Measurements from ENCODE around the gene GABRG3.

The GABRG3 gene

DNA sequence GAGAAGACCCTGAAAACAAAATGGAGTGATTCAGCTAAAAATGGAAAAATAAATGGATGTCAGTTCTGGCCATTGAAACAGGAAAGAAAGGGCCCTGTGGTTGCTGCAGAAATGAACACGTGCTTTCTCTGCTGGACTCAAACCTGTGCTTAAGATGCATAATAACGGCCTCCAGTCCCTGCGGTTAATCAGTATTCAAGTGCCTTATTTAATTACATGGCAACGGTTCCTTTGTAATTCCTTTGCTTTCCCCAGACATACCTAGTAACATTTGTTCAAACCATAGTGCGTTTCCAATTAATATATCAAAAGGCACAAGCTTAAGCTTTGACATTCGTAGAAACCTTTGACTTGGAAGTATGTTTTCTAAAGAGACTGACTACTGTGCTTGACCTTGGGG lies 428.3 kb downstream of the GABRG3 start:
- no peak for DNase-seq

GRCh38 chr15:27401471-27401870 lies 430.5 kb downstream of the GABRG3 start:
- DNase-seq = no peak

DNA sequence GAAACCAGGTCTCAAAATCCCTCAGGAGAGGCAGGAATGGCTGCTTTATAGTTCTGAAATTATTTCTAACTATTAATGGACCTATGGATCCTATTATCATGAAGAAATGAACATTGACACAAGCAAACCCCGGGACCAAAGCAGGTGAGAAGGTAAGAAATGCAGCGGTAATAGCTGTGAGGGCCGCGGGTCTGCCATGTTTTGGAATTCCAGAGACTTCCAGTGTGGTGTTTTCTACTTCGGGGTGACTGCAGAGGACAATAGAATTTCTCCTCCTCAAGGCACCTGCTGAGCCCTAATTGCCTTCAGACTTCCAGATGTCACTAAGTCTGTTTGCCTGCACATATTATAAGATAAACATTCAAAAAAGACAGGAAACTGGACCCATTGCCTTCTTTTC lies 437.4 kb downstream of the GABRG3 start:
- no peak for DNase-seq

DNA sequence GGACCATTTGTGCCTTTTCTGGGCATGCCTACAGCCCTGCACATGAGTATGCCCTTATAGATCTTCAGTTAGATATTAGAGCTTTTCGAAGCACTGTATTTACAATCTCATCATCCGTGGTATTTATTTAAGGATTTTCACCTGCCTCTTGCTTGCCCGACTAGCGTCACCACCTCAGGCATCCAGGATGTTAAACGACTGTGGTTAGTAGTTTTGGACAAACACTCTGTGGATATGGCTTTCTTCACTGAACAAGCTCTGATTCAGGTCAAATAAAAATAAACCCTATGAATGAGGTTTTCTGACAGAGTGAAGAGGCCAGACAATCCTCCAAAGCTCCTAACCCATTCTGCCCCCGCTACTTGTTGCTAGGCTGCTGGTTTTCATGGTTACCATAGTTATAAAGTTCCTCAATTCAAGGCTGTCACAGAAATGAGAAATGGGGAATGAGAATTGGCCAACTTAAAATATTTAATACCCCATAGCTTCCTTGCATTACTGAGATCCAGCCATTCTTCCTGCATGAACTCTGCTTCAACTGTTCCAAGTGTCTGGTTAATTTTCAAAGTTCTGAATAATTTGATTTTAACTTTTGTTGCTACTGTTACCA lies 440.1 kb downstream of the GABRG3 start:
- DNase-seq = no peak

GRCh38 chr15:27412415-27412814 lies 441.4 kb downstream of the GABRG3 start:
- no peak for DNase-seq

DNA sequence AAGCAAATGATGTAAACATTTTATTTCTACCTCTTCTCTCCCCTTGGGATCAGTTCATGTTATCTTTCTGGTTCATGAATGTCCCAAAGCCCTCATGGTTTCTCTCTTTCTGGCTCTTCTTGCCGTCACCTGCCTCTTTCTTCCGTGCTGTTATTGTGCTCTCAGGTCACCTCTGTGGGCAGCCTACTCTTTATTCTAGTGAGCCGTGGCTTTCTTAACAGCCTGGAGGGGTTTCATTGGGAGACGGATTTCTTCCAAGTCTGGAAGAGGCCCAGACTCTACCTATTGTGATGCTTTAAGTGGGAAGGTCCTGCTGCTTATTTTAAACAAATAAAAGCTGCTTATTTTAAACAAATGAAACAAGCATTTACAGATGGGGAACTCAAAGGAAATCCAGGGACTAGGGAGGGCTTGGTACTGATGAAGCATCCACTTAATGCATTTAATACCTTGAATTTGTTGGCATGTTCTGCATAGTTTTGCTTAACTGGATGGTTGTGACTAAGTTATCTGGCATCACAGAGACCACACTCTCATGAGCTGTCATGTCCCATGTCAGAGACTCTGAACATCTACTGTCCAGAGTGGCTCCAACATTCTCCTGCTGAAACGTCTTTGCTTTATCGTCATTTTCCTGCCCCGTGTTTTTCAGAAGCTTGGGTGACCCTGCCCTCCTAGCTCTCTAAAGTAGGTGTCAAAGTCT lies 443.3 kb downstream of the GABRG3 start:
- DNase-seq = no peak

DNA sequence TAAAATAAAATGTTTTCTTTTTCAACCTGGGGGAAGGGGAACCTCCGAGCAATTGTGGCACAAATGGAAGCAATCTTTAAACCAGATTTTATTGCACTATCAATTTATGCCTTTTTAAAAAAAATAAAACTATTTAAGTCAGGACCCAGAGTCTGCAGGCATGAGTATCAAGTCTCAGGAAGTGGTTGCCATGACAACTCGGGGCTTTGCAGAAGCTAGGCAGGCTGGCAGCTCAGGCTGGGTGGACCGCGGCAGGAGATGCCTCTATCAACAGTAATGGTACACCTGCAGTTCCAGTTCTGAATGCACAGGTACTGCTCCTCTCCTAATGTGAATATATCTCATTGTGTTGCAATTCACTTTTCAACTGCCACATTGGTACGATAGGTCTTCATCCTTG lies 447.7 kb downstream of the GABRG3 start:
- DNase-seq = peak in 38 of 58 donors; percentile 2 to 80 (median 26)

DNA sequence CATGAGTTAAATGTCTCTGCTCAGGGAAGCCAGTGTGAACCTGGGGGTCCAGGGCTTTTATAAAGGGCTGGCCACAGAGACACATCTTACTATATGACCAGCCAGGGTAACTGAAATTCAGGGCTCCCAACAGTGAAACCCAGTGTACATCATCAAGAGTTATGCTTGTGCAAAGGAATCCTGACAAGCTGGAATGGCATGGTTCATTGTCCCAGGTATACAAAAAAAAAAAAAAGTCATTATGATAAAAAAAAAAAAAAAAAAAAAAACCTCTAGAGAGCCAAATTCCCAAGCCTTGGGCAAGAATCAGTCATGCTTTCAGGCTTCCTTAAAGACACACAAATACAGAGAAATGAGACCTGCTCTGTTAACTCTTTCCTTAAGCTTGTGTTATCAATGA lies 452.0 kb downstream of the GABRG3 start:
- DNase-seq = no peak

- no peak for DNase-seq
These were observed 455.8 kb downstream of the GABRG3 start for GRCh38 chr15:27426805-27427204.

- no peak for DNase-seq
These were observed 456.3 kb downstream of the GABRG3 start for GRCh38 chr15:27427276-27427675.

- DNase-seq = no peak
These were observed 457.2 kb downstream of the GABRG3 start for GRCh38 chr15:27428151-27428550.

GRCh38 chr15:27429577-27429976 lies 458.6 kb downstream of the GABRG3 start:
- no peak for DNase-seq

DNA sequence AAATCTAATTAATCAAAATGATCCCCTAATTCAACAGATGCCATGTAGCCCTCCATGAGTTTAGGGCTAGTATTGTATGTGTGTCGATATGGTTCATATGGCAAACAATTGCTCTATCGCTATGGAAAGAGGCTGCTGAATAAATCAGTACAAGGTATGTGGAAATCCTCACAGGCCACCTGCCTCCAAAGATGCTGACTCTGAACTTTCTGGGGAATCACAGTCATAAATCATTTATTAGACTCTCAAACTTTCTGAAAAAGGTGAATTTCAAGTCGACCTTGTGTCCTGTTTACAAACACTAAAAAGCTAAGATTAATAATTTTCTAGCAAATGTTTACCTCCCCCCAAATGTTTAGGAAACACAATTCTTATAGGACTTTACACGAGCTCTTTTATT lies 462.6 kb downstream of the GABRG3 start:
- no peak for DNase-seq

DNA sequence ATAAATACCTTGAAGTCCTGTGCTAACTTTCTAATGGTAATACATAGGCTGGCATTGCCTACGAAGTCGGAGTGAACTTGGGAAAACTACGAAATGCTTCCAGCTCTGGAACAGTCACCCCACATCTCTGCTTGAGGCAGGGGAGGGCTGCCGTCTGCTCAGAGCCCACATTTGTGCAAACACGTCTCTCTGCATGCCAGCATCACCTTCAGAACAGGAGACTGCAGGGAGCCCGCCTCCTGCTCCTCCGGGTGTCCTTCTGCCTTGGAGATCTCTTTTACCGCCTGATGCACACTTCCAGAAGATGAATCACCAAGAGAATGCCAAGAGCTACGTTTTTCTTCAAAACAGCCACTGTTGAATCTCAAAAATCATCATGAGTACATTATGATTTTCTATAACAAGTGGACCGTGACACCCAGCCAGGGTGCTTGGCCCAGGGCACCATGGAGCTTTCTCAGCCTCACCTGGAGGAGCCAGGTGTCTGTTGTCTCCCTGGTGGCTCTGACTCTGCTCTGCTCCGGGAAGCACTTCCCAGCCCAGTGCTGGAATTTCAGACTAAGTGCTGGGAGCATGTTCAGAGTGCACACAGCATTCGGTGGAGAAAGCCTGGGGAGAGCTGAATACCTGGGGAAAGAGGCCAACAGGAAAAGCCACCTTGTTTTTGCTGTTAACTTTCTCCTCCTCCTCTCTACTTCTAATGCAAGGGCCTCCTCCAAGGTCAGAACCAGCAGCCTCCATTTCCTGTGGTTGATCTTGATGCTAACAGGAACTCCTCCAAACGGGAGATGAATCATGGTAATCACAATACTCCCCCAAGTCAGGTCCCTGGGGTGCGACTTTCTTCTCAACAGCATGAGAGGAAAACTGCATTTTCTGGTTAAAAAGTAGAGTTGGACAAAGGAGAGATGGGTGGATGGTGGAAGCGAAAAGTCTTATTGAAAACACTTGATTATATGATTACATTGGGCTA lies 467.7 kb downstream of the GABRG3 start:
- peak in 33 of 58 donors; percentile 5 to 79 (median 41) for DNase-seq

DNA sequence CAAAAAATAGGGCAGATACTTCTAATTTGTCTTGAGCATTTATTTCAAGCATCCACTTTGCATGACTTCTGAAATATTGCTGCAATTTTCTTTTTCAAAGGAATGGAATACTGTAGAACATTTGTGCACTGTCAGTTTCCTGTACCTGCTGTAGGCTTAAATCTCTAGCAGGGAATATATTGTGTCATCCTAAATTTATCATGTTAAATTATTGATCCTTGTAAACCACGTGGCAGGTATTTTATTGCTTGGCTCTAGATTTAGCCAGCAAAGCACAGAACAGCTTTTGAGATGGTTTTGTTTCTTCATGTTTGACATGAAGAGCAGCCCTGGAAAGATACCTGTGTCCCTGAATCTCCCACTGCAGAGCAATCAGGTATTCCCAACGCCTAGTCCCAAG lies 470.1 kb downstream of the GABRG3 start:
- no peak for DNase-seq

GRCh38 chr15:27448234-27448633 lies 477.3 kb downstream of the GABRG3 start:
- no peak for DNase-seq

DNA sequence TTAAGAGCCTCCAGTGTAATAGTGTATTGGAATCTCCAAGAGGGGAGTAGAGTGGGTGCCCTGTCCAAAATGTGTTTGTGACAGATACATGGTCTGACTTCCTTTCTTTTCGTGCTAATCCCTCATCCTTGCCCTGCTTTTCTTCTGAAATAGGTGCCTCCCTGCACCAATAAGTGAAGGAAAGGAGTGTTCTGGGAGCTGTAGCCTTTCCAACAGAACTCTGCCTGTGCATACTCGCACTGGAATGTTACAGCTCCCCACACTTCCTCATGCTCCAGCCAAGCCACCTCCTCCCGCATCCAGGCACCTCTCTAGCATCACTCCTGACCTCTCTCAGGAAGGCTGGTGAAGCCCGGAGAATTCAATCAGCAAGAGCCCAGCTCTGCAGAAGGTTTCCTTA lies 478.0 kb downstream of the GABRG3 start:
- no peak for DNase-seq

- peak in 5 of 58 donors; percentile 13 to 55 (median 33) for DNase-seq
These were observed 479.0 kb downstream of the GABRG3 start for GRCh38 chr15:27449941-27450340.

- no peak for DNase-seq
These were observed 483.5 kb downstream of the GABRG3 start for GRCh38 chr15:27454281-27455075.

DNA sequence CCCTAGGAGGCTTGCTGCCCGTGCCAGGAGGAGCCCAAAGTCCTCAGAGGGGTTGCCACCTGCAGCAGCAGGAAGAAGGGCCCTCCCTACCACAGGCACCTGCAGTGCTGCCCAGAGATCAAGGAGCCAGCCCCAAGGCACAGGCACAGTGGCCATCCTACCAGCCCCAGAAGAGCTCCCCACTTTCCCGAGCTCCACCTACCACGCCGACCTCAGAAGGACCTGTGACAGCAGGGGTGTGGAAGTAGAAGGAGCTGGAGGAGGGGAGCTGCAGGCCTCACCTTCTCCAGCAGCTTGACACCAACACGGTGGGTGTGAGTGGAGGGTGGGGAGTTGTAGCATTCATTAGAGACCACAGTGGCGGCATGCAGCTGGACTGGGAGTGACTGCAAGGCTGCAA lies 485.8 kb downstream of the GABRG3 start:
- no peak for DNase-seq

DNA sequence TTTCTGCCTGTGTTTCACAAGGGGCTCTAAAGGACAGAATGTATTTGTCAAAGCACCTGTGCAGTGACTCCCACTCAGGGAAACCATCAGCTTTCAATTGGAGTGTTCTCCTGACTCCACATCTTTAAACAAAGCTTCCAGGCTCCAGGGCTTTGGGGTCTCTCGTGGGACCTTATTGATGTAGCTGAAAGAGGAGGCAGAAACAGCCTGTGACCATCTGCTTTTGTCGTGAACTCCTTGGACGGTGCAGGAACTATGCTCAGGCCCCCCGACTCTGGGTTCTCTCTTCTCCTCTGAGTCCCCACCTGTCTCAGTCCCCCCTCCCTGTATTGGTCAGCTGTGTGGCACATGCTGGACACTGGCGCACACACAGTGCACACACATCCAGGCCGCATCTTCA lies 486.8 kb downstream of the GABRG3 start:
- no peak for DNase-seq

All from anterior cingulate cortex (tissue), 58 donors.